H1 (cell line): ENCODE measurements around the gene FNIP2. TPM values are rescaled to one million over a fixed set of nuclear protein-coding genes. Genes with fewer than 3 reads are reported as not detected.
"Not testable (repeated sequence)": the region's sequence is repeated elsewhere in the genome, so short reads cannot be mapped to it uniquely, and the experiment has no call there.

Experiments
- CTCF ChIA-PET: fragments of 300-600 bp; sonication (Branson Sonifier 250); formaldehyde crosslinking; loops from one replicate; lab custom pipeline; 2021; ENCODE audit not compliant: partially characterized antibody; lab: Charles Lee
- POLR2A ChIA-PET: fragments of 300-600 bp; sonication (Branson Sonifier 250); formaldehyde crosslinking; loops from one replicate; lab custom pipeline; 2021; ENCODE audit warnings: inconsistent platforms; ENCODE audit not compliant: partially characterized antibody; lab: Charles Lee
- DNase-seq, 2 experiments: peaks; one replicate each; pipeline versions ENCODE4 v3.0.0 to v3.0.0-alpha.2; 2010 to 2022; ENCODE audit warnings: low spot score in 2 of 2, low read depth in 1 of 2, mixed read lengths in 1 of 2
- FAIRE-seq: peaks from 2 replicates; lab custom pipeline; 2011; peaks lifted over from hg19 to GRCh38; lab: Jason Lieb, UNC
- H2AFZ ChIP-seq: 2 replicates; pipeline ENCODE4 v1.8.1; 2012; ENCODE audit warnings: low read length, inconsistent platforms
- H2AK5ac ChIP-seq: 2 replicates; pipeline ENCODE4 v1.6.1; 2013; ENCODE audit warnings: low read depth, low read length
- H2BK120ac ChIP-seq: replicated peaks from 2 replicates; pipeline ENCODE3; 2013; ENCODE audit warnings: low read depth, low read length, inconsistent platforms
- H2BK12ac ChIP-seq: 2 replicates; pipeline ENCODE4 v1.6.1; 2013; ENCODE audit warnings: low read depth, low read length
- H2BK15ac ChIP-seq: 2 replicates; pipeline ENCODE4 v1.6.1; 2013; ENCODE audit warnings: low read length
- H2BK20ac ChIP-seq: 2 replicates; pipeline ENCODE4 v1.6.1; 2013; ENCODE audit warnings: low read length
- H2BK5ac ChIP-seq: 2 replicates; pipeline ENCODE4 v1.6.1; 2013; ENCODE audit warnings: low read depth, low read length
- H3K14ac ChIP-seq: 2 replicates; pipeline ENCODE4 v1.6.1; 2013; ENCODE audit warnings: inconsistent platforms; ENCODE audit not compliant: insufficient read length
- H3K18ac ChIP-seq: 2 replicates; pipeline ENCODE4 v1.6.1; 2013; ENCODE audit warnings: low read length; ENCODE audit errors: extremely low read depth
- H3K23ac ChIP-seq: 2 replicates; pipeline ENCODE4 v1.6.1; 2013; ENCODE audit warnings: inconsistent platforms; ENCODE audit not compliant: insufficient read length
- H3K23me2 ChIP-seq: 2 replicates; pipeline ENCODE4 v1.6.1; 2013; ENCODE audit warnings: low read depth, low read length
- H3K27ac ChIP-seq: 2 replicates; pipeline ENCODE4 v1.6.1; 2011; ENCODE audit warnings: low read depth, low read length, inconsistent platforms
- H3K27me3 ChIP-seq, 4 experiments: replicated peaks in 1 of 4; 1 replicate in 1 of 4; 2 replicates in 3 of 4; pipeline versions ENCODE4 v1.6.1 to v1.8.1; 2011 to 2013; ENCODE audit warnings: low read length in 3 of 4, mild to moderate bottlenecking in 3 of 4, inconsistent platforms in 2 of 4, mixed read lengths in 2 of 4, moderate library complexity in 1 of 4; ENCODE audit not compliant: control insufficient read depth in 3 of 4, insufficient read depth in 3 of 4; ENCODE audit errors: extremely low read depth in 1 of 4
- H3K36me3 ChIP-seq, 4 experiments: 2 replicates each; pipeline versions ENCODE4 v1.6.1 to v1.8.1; 2011 to 2013; ENCODE audit warnings: mild to moderate bottlenecking in 4 of 4, low read length in 3 of 4, moderate library complexity in 2 of 4, control low read depth in 1 of 4, inconsistent platforms in 1 of 4; ENCODE audit not compliant: insufficient read depth in 4 of 4, control insufficient read depth in 2 of 4
- H3K4ac ChIP-seq: replicated peaks from 2 replicates; pipeline ENCODE3; 2013; ENCODE audit warnings: low read length, low read depth, mixed read lengths, inconsistent platforms; ENCODE audit not compliant: insufficient read length
- H3K4me1 ChIP-seq, 4 experiments: replicated peaks in 1 of 4; 1 replicate in 1 of 4; 2 replicates in 3 of 4; pipeline versions ENCODE4 v1.6.1 to v1.8.1; 2011 to 2013; ENCODE audit warnings: low read length in 3 of 4, inconsistent platforms in 2 of 4, mixed read lengths in 1 of 4; ENCODE audit not compliant: insufficient read depth in 4 of 4, control insufficient read depth in 3 of 4
- H3K4me2 ChIP-seq, 2 experiments: 2 replicates each; pipeline versions ENCODE4 v1.6.1 to v1.8.1; 2011 to 2013; ENCODE audit warnings: low read depth in 2 of 2, low read length in 2 of 2, control low read depth in 1 of 2, inconsistent platforms in 1 of 2, mild to moderate bottlenecking in 1 of 2; ENCODE audit not compliant: insufficient read depth in 1 of 2
- H3K4me3 ChIP-seq, 4 experiments: fragments of 200-600, 300-600 bp in 1 of 4; sonication (generic), shearing (Covaris generic), sonication (Bioruptor Twin) in 1 of 4; 2 replicates each; pipeline versions ENCODE4 v1.5.1 to v1.8.1; 2011 to 2016; ENCODE audit warnings: low read length in 4 of 4, low read depth in 3 of 4, control low read depth in 2 of 4, inconsistent platforms in 2 of 4, mild to moderate bottlenecking in 2 of 4, mixed read lengths in 1 of 4, moderate library complexity in 1 of 4; ENCODE audit not compliant: insufficient read depth in 2 of 4; ENCODE audit errors: extremely low read depth in 1 of 4
- H3K56ac ChIP-seq: replicated peaks from 2 replicates; pipeline ENCODE3; 2013; ENCODE audit warnings: low read depth, mild to moderate bottlenecking, mixed read lengths, low read length, inconsistent platforms; ENCODE audit not compliant: insufficient read length
- H3K79me1 ChIP-seq: 2 replicates; pipeline ENCODE4 v1.6.1; 2013; ENCODE audit warnings: low read depth, low read length, control low read depth
- H3K79me2 ChIP-seq, 2 experiments: 2 replicates each; pipeline versions ENCODE4 v1.6.1 to v1.8.1; 2012 to 2013; ENCODE audit warnings: low read length in 2 of 2, mild to moderate bottlenecking in 2 of 2, inconsistent platforms in 1 of 2; ENCODE audit not compliant: insufficient read depth in 2 of 2, control insufficient read depth in 1 of 2
- H3K9ac ChIP-seq, 4 experiments: replicated peaks in 1 of 4; 1 replicate in 1 of 4; 2 replicates in 3 of 4; pipeline versions ENCODE4 v1.6.1 to v1.8.1; 2011 to 2013; ENCODE audit warnings: low read depth in 3 of 4, low read length in 3 of 4, control low read depth in 2 of 4, mild to moderate bottlenecking in 2 of 4, moderate library complexity in 2 of 4, inconsistent platforms in 1 of 4; ENCODE audit errors: extremely low read depth in 1 of 4
- H3K9me3 ChIP-seq, 2 experiments: 2 replicates each; pipeline versions ENCODE4 v1.6.1 to v1.8.1; 2012 to 2013; ENCODE audit warnings: mild to moderate bottlenecking in 2 of 2, moderate library complexity in 2 of 2, control low read depth in 1 of 2, inconsistent platforms in 1 of 2, low read depth in 1 of 2, low read length in 1 of 2, mixed read lengths in 1 of 2; ENCODE audit not compliant: insufficient read depth in 2 of 2
- H4K20me1 ChIP-seq, 2 experiments: replicated peaks in 1 of 2; 2 replicates each; pipeline versions ENCODE3 to v1.8.1; 2011 to 2013; ENCODE audit warnings: inconsistent platforms in 2 of 2, low read length in 2 of 2, mild to moderate bottlenecking in 1 of 2; ENCODE audit not compliant: insufficient read depth in 2 of 2, control insufficient read depth in 1 of 2
- H4K5ac ChIP-seq: 2 replicates; pipeline ENCODE4 v1.6.1; 2013; ENCODE audit warnings: low read length, low read depth, mixed read lengths, inconsistent platforms; ENCODE audit not compliant: insufficient read length
- H4K8ac ChIP-seq: 2 replicates; pipeline ENCODE4 v1.8.0; 2013; ENCODE audit warnings: mild to moderate bottlenecking, moderate library complexity, low read length, inconsistent platforms; ENCODE audit not compliant: insufficient read depth; ENCODE audit errors: extremely low read depth
- H4K91ac ChIP-seq: replicated peaks from 2 replicates; pipeline ENCODE3; 2013; ENCODE audit warnings: low read length, mixed read lengths, inconsistent platforms; ENCODE audit not compliant: insufficient read length
- WGBS, 2 experiments: shearing (Covaris generic) in 1 of 2; methylation state at CpG; one replicate each; pipeline versions ENCODE4 v1.1.6 to v1.1.7; 2013 to 2015; ENCODE audit warnings: low lambda C conversion rate in 2 of 2, mixed read lengths in 2 of 2, inconsistent platforms in 1 of 2, low coverage in 1 of 2, missing lambda C conversion rate in 1 of 2; ENCODE audit not compliant: insufficient replicate concordance in 2 of 2, insufficient coverage in 1 of 2, insufficient read length in 1 of 2; ENCODE audit errors: extremely low coverage in 1 of 2, missing lambda C conversion rate in 1 of 2; 5-methylcytosine and 5-hydroxymethylcytosine counted together
- polyA plus RNA-seq, 7 experiments: library from polyadenylated mRNA; depleted of rRNA in 3 of 7; stranded (reverse) in 5 of 7; unstranded in 2 of 7; fragments of >200 nt in 5 of 7; fragments of 200-250 nt in 2 of 7; gene quantifications; 1 replicate in 5 of 7; 2 replicates in 1 of 7; 4 replicates in 1 of 7; pipeline versions ENCODE4 v1.2.1 to v1.2.3, GENCODE V29; 2011 to 2013; ENCODE audit warnings: missing spikeins in 2 of 7, mixed read lengths in 2 of 7
- total RNA-seq: library from RNA; stranded (reverse); fragmentation: NEBNext Ultra II Directional; extraction: Animal tissue kit (Norgen Biotek cat#: 25700); gene quantifications from 2 replicates; pipeline ENCODE4 v1.2.1, GENCODE V29; 2021

The FNIP2 gene
- total and polyA plus RNA-seq, 2 of the 8 experiments (the other 6 are each of a cell fraction or from before 2014, with no cell fraction given): 4.0 to 13.0 TPM

GRCh38 chr4:158809208-158809607, 40.4 kb downstream of the FNIP2 start:
- H3K23ac ChIP-seq, H3K27ac ChIP-seq, H4K5ac ChIP-seq, H2BK20ac ChIP-seq, H2BK5ac ChIP-seq, FAIRE-seq, H3K14ac ChIP-seq, H3K9ac ChIP-seq, DNase-seq, H3K18ac ChIP-seq, H3K36me3 ChIP-seq, H2BK120ac ChIP-seq, POLR2A ChIA-PET, H2AFZ ChIP-seq, H3K4ac ChIP-seq, H3K27me3 ChIP-seq, H2BK15ac ChIP-seq, H3K79me2 ChIP-seq, H2AK5ac ChIP-seq, H4K8ac ChIP-seq, H4K20me1 ChIP-seq, H3K79me1 ChIP-seq, CTCF ChIA-PET, H3K4me3 ChIP-seq, H4K91ac ChIP-seq, H3K4me1 ChIP-seq, H3K23me2 ChIP-seq, H2BK12ac ChIP-seq, H3K9me3 ChIP-seq, H3K4me2 ChIP-seq, H3K56ac ChIP-seq: not testable (repeated sequence)
- 98% methylated on average over 4 of the region's 4 CpGs; no CpG with 5 or more reads in 1 of the 2 experiments for WGBS, 2 experiments
